ENCODE results near the gene NFATC2.

- no peak for TF ChIP-seq CTCF (IDR thresholded peaks at IDR 0.05; ENCODE audit: low read depth, low read length, poor library complexity, severe bottlenecking)
- no peak for TF ChIP-seq EZH2phosphoT487 (IDR thresholded peaks at IDR 0.05; ENCODE audit: borderline replicate concordance, low read length)
Measured at GRCh38 chr20:51517839-51518238, 24.7 kb downstream of the NFATC2 start.

All from DOHH2 (cell line).